ENCODE results near the gene PLEKHN1.

Gene PLEKHN1

GRCh38 chr1:928825-929661 is 37.2 kb upstream of the PLEKHN1 start:
- no peak overlapping the region for H3K27ac ChIP-seq
- H4K20me1 ChIP-seq: peaks cover 56% of the 10 kb centered on the region
- no peak overlapping the region for H3K9ac ChIP-seq
- H3K9me3 ChIP-seq: no peaks in the 10 kb centered on the region
- no peak overlapping the region for H3K4me3 ChIP-seq
- peaks cover 77% of the 10 kb centered on the region for H3K4me1 ChIP-seq
- H3K4me2 ChIP-seq: peak overlapping the region; percentile 26; the same call in 1 of the 2 replicates
- no peak for TF ChIP-seq Cebpa-rat (IDR thresholded peaks at IDR 0.05)
- no peaks in the 10 kb centered on the region for H3K36me3 ChIP-seq
- peaks cover 58% of the 10 kb centered on the region for H3K27me3 ChIP-seq

GRCh38 chr1:929712-930632 is 36.3 kb upstream of the PLEKHN1 start:
- H4K20me1 ChIP-seq: peaks cover 57% of the 10 kb centered on the region

GRCh38 chr1:930633-931138 is 35.6 kb upstream of the PLEKHN1 start:
- TF ChIP-seq Cebpa-rat (IDR thresholded peaks at IDR 0.05): no peak

More at GRCh38 chr1:929712-930632, 36.3 kb upstream of the PLEKHN1 start:
- Histone ChIP-seq H3K4me1 (peaks cover 69% of the 10 kb centered on the region), H3K4me2 (peak overlapping the region; percentile 86), H3K27ac (no peak overlapping the region), H3K9me3 (no peaks in the 10 kb centered on the region), H3K4me3 (no peak overlapping the region), H3K27me3 (peaks cover 52% of the 10 kb centered on the region), H3K36me3 (no peaks in the 10 kb centered on the region), H3K9ac (peak overlapping the region; percentile 34; the same call in 1 of the 2 replicates)
- TF ChIP-seq Cebpa-rat (IDR thresholded peaks at IDR 0.05): no peak

GRCh38 chr1:931380-932172 is 34.7 kb upstream of the PLEKHN1 start:
- peak overlapping the region; percentile 86 for H3K4me2 ChIP-seq
- H3K4me3 ChIP-seq: no peak overlapping the region
- no peaks in the 10 kb centered on the region for H3K9me3 ChIP-seq
- TF ChIP-seq Cebpa-rat (IDR thresholded peaks at IDR 0.05): no peak
- H3K9ac ChIP-seq: peak overlapping the region; percentile 3; the same call in 1 of the 2 replicates
- peaks cover 69% of the 10 kb centered on the region for H3K4me1 ChIP-seq
- H3K27ac ChIP-seq: no peak overlapping the region
- peaks cover 52% of the 10 kb centered on the region for H3K27me3 ChIP-seq
- H3K36me3 ChIP-seq: no peaks in the 10 kb centered on the region
- H4K20me1 ChIP-seq: peaks cover 58% of the 10 kb centered on the region

More at GRCh38 chr1:930633-931138, 35.6 kb upstream of the PLEKHN1 start:
- peaks cover 52% of the 10 kb centered on the region for H3K27me3 ChIP-seq
- H3K36me3 ChIP-seq: no peaks in the 10 kb centered on the region
- peak overlapping the region; percentile 34; the same call in 1 of the 2 replicates for H3K9ac ChIP-seq
- no peaks in the 10 kb centered on the region for H3K9me3 ChIP-seq
- H3K4me2 ChIP-seq: peak overlapping the region; percentile 86
- peaks cover 58% of the 10 kb centered on the region for H4K20me1 ChIP-seq
- H3K4me3 ChIP-seq: no peak overlapping the region
- H3K27ac ChIP-seq: no peak overlapping the region
- peaks cover 69% of the 10 kb centered on the region for H3K4me1 ChIP-seq

GRCh38 chr1:932173-932510 is 34.1 kb upstream of the PLEKHN1 start:
- Histone ChIP-seq H3K36me3 (no peaks in the 10 kb centered on the region), H3K27ac (no peak overlapping the region), H3K9ac (0 out of 2 replicates have a peak overlapping the region, but pooled peaks have one; percentile 5), H3K4me3 (no peak overlapping the region), H4K20me1 (peaks cover 56% of the 10 kb centered on the region), H3K4me2 (peak overlapping the region; percentile 86), H3K4me1 (peaks cover 68% of the 10 kb centered on the region), H3K27me3 (peaks cover 51% of the 10 kb centered on the region), H3K9me3 (no peaks in the 10 kb centered on the region)
- TF ChIP-seq Cebpa-rat (IDR thresholded peaks at IDR 0.05): no peak

GRCh38 chr1:932776-933602 is 33.3 kb upstream of the PLEKHN1 start:
- Histone ChIP-seq H3K9ac (0 out of 2 replicates have a peak overlapping the region, but pooled peaks have one; percentile 5), H3K27ac (no peak overlapping the region), H3K9me3 (no peaks in the 10 kb centered on the region), H4K20me1 (peaks cover 53% of the 10 kb centered on the region), H3K4me2 (peak overlapping the region; percentile 86), H3K4me1 (peaks cover 65% of the 10 kb centered on the region), H3K27me3 (peaks cover 44% of the 10 kb centered on the region), H3K36me3 (no peaks in the 10 kb centered on the region), H3K4me3 (no peak overlapping the region)
- TF ChIP-seq Cebpa-rat (IDR thresholded peaks at IDR 0.05): no peak

GRCh38 chr1:933603-933940 is 32.7 kb upstream of the PLEKHN1 start:
- H3K4me2 ChIP-seq: peak overlapping the region; percentile 86; the same call in 1 of the 2 replicates
- H4K20me1 ChIP-seq: peaks cover 55% of the 10 kb centered on the region
- H3K9ac ChIP-seq: no peak overlapping the region
- no peaks in the 10 kb centered on the region for H3K9me3 ChIP-seq
- no peaks in the 10 kb centered on the region for H3K36me3 ChIP-seq
- H3K27me3 ChIP-seq: peaks cover 48% of the 10 kb centered on the region
- no peak for TF ChIP-seq Cebpa-rat (IDR thresholded peaks at IDR 0.05)
- no peak overlapping the region for H3K4me3 ChIP-seq
- peaks cover 68% of the 10 kb centered on the region for H3K4me1 ChIP-seq
- no peak overlapping the region for H3K27ac ChIP-seq

- Histone ChIP-seq H4K20me1 (peaks cover 69% of the 10 kb centered on the region), H3K4me3 (no peak overlapping the region), H3K9me3 (no peaks in the 10 kb centered on the region), H3K4me1 (peaks cover 81% of the 10 kb centered on the region), H3K27ac (no peak overlapping the region), H3K36me3 (no peaks in the 10 kb centered on the region), H3K9ac (no peak overlapping the region), H3K4me2 (peak overlapping the region; percentile 59), H3K27me3 (peaks cover 58% of the 10 kb centered on the region)
- TF ChIP-seq Cebpa-rat (IDR thresholded peaks at IDR 0.05): no peak
Observed at GRCh38 chr1:934991-935750, 31.1 kb upstream of the PLEKHN1 start.

Data from BLaER1 (cell line).